Tongue (tissue), 2 donors: ENCODE measurements around the gene FOXP4. TPM values are rescaled to one million over a fixed set of nuclear protein-coding genes. Genes with fewer than 3 reads are reported as not detected.

Source experiments
- DNase-seq: peaks from one replicate; pipeline ENCODE4 v3.0.0-alpha.2; 2015
- total RNA-seq: library from RNA; depleted of rRNA; stranded (reverse); fragments of >200 nt; gene quantifications from one replicate; pipeline ENCODE4 v1.2.3, GENCODE V29; 2014

Gene FOXP4
- total RNA-seq, 1 donor from 2014 or later = 4.1 TPM

DNA sequence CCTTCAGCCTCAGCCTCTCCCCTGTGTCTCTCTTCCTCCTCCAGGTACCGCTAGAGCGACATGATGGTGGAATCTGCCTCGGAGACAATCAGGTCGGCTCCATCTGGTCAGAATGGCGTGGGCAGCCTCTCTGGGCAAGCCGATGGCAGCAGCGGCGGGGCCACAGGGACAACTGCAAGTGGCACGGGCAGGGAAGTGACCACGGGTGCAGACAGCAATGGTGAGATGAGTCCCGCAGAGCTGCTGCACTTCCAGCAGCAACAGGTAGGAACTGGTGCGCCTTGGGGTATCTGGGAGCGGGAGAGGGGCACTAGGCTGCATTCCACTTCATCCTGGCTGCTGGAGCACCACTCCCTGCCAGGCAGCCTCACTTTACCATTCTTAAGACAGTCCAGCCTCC lies 19.5 kb downstream of the FOXP4 start:
- DNase-seq = no peak

DNA sequence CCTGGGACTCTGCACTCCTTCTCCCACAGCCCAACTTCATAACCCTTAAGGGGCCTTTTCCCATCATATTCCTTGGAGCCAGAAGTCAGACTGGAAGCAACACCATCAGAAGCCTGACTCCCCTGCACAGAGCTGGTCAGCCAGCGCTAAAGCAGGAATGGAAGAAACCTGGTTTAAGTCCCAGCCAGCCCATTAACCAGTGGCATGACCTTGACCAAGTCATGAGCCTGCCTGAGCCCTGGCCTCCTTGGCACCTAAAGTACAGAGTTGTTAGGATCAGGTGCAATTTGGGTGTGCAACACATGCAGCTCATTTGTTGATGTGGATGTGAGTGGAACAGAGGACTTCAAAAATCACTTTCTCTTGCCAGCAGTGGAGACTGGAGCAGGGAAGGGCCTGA lies 20.8 kb downstream of the FOXP4 start:
- DNase-seq = no peak

DNA sequence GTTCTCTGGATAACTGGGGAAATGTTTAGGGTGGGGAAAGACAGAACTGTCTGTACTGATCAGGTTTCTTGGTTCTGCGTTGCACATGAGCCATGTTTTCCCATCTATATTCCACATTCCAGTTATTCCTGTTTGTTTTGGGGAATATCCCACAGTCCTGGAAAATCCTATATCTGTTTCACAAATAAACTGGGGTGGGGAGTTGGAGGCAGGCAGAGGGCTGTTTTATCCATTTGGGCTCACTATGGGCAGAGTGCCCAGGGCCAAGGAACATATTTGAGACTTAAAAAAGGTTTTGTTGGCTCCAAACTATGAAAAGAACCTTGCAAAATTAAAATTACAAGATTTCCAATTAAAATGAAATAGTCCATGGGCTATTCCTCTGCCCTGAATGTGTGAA lies 21.5 kb downstream of the FOXP4 start:
- no peak for DNase-seq

DNA sequence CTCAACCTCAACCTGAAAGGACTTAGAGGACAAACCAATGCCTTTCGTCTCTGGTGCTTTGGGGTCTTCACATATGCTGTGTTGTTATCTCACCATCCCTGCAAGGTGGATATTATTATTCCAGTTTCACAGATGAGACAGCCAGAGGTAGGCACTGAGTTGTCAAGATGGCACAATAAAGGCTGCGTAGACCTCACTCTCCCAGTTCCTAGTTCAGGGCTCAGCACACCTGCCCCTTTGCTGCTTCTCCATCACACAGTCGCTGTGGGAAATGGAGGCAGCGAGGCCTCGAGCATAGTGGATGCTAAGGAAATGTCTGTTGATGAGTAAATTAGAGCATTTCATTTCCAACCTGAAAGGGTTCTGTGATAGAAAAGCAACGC lies 22.0 kb downstream of the FOXP4 start:
- no peak for DNase-seq

DNA sequence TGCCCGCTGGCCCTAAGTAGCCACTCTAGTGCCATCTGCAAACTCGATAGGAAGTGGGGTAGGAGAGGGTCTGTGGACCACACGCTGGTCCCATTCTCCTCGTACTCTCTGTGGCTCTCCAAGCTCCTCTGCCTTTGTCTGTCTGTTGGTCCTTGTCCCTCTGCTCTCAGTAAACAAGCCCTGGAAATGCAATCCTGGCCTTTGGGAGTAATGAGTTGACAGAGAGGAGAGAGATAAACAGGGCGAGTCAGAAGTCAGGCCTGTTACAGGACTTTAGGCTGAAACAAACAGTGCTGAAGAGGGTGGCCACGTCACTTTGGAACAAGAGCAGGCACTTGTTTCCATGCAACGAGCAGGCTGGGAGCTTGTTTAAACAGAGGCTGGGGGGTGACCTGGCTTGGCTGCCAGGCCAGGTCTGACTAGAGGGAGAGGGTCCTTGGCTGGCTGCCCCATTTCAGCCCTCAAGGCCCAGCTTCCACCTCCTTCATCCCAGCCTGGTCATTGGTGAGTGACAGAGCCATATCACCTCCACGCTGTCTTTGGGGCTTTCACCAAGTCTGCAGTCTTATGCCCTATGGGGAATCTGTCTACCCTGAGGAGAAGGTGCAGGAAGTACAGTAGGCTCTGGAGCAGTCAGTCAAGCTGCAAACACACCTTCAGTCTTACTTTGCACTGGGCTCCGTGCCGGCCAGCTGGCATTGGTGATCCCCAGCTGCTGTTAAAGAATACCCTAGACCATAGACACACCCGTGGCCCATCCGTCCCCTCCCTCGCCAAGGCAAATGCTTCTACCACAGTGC lies 22.6 kb downstream of the FOXP4 start:
- peak; percentile 57 for DNase-seq

DNA sequence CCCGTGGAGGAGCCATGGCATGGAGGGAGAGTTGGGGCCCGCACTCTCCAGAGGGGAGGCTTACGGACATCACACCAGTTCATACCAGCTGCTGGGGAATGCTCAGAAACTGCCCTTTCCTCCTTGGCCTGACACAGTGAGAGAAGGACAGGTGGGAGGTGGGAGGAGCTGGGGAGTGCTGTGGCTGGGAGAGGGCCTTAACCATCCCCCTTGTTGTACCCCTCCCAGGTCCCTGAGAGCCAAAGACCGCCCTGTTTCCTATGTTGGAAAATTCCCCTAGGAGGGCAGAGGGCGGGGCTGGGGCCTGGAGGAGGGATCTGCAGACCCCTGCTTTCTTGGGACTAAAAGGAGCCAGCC lies 24.1 kb downstream of the FOXP4 start:
- peak; percentile 54 for DNase-seq

DNA sequence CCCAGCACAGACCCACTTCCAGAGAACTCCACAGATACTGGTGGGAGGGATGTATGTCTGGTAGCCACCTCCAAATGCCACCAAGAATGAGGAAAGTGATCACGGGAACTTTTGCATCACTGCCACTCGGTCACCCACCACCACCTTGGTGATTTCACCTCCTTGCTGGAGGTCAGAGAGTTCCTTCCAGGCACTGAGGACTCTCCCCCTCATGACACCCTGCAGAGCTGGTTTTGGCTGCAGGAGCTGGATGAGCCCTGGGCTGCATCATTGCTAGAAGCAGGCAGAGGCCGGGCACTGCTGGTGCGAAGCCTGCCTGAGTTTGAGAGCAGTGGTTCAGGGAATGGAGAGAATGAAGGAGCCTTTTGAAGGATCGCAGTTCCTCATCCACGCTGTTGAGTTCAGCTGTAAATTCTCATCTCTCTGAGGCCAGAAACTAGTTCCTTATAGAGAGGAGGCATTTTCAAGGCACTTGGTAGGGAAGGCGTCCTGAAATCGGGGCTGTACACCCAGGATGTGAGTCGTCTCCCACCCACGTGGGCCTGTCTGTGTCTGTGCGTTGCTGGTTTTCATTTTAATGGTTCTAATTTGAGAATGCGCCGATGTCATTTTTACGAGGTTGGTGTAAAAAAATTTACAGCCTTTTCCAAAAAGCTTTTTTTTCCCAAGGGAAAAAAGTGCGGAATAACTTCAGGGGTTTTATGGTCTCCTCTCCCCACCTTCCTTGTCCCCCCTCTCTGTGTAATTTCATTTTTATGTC lies 25.0 kb downstream of the FOXP4 start:
- DNase-seq = no peak

DNA sequence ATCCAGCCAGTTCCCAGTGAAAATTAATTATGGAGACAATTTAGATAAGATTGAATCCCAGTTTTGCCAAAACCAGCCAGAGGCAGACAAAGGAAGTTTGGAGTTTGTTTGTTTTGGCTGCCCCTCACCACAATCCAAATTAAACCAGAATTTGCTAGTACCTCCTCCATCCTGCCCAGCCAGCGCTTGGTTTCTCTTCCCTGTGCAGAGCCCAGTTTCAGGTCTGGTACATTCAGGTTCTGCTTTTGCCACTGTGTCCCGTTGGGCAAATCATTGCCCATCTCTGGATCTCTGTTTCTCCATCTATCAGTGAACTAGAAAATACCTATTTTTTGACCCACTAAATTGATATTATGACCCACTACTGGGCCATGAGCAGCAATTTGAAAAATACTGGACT lies 26.4 kb downstream of the FOXP4 start:
- DNase-seq = no peak

DNA sequence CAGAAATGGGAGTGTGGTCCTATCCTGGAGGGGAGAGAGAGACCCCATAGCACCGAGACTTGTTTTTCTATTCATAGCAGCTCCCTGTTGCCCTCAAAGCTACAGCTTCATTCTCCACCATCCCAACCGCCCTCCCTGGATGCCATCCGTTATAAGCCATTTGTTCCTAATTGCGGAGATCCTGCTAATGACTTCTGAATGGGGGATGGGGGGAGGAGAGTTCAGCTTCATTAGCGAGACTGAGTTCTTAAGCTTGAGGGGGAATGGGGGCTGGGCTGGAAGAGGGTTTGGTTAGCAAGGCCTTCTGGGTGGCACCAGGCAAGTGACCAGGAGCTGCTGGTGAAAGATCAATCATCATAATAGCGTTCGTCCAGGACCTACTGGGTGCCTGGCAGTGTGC lies 27.1 kb downstream of the FOXP4 start:
- DNase-seq = no peak

DNA sequence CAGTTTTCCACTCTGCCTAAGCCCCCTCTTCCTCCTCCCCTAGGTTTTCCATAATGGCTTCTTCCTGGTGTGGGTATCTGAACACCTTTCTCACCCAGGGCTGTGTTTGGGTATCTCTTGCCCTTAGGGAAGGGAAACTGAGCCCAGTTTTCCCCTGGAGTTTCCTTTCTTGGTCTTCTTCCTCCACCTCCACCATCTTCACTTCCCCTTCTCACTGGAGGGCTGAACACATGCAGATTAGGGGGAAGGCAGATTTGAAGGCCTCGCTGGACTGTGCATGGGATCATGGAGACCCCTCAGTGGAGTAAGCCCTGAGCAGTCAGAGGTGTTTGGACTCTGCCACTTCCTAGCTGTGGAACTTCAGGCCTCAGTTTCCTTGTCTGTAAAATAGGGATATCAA lies 27.8 kb downstream of the FOXP4 start:
- no peak for DNase-seq

DNA sequence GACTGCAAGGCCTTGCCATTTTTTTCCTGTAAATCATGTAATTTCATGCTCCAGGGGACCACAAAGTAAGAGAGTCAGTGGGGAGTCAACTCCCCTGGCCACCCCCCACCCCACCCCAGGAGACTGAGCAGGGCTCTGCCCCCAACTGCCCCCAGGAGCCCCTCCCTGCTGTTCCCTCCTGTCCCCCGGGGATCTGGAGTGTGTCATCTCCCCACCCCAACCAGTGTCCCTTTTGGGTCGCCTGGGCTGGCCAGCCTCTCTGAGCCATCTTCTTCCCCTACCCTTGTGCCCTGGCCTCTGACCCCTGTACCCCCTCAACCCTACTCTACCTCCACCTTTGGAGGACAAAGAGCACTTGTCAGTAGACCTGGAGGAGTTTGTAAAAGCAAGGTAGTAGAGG lies 29.4 kb downstream of the FOXP4 start:
- no peak for DNase-seq

DNA sequence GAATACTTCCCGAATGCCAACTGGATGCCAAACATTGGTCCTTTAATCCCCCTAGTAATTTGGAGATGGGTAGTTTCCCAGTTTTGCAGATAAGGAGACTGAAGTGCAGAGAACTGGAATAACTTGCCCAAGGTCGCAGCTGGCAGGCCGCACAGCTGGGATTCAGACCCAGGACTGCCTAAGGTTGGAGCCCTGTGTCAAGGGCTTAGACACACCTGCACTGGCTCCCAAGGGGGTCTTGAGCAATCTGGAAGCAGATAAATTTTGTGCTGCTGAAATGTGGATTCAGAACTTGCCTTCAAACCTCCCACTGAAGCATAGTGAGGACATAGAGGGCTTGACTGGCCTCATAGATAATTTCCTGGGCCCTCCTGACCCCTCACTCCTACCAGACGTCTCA lies 30.5 kb downstream of the FOXP4 start:
- DNase-seq = no peak

DNA sequence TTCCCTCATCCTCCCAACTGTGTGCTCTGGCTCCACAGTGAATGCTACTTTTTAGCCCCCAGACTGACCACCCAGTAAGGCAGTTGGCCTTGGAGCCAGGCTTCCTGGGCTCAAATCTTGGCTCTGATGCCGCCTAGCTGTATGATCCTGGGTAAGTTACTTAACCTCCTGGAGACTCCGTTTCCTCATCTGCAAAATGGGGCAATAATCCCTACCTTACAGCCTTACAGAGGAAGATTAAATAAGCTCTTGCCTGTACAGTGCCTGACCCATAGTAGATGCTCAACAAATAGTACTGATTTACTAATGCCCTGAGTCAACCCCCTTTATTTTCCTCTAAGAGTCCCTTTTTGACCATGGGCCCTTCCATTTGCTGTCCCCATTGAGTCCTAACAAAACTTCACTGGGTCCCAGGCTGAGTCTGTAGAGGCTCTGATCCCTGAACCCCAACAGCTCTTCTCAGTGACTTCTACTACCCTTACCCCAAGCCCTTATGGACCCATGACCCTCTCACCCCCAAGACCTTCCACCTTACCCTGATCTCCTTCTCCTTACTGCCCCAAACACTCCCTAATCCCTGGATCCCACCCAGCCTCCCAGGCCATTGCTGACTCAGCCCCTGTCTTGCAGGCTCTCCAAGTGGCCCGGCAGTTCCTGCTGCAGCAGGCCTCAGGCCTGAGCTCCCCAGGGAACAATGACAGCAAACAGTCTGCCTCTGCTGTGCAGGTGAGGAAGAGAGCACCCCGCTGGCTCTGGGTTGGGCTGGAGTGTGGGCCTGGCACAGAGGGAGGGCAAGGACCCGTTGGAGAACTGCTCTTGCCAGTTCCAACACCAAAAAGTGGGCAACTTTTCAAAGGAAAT lies 31.4 kb downstream of the FOXP4 start:
- DNase-seq = no peak

DNA sequence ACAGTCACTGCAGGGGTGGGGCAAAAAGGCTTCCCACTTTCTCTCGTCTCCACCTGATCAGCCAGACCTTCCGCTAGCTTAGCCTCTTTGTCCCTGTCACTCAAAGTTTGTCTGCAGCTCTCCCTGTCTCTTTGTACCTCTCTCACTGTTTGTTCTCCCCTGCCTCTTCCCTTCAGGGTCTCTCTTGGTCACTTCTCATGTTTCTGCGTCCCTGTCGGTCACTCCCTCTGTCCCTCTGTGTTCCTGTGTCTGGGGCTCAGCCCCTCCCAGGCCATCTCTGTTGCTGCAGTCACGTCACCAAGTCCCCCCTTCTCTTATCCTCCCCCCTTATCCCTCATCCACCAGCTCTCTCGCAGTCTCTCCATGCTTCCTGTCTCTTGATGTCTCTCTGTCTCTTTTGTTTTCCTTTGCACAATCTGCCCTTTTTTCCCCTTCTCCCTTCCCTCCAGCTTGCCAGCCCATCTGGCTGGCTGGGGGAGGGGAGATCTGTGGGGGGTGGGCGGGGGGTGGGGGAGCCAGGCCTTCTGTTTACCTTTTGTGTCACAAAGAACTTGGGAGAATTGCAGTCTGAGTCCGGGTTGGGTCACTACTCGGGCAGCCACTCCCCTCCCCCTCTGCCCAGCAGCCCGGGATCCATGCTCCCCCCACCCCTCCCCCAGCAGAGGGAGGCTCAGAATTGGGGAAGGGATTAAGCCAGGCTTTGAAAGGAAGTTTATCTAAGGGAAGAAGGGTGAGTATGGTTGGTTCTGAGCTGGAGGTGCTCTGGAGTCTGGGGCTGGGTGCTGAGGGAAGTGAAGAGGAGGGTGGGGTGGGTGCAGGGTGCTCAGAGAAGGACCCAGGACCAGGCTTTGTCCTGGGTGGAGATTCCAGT lies 32.3 kb downstream of the FOXP4 start:
- DNase-seq = peak; percentile 63

DNA sequence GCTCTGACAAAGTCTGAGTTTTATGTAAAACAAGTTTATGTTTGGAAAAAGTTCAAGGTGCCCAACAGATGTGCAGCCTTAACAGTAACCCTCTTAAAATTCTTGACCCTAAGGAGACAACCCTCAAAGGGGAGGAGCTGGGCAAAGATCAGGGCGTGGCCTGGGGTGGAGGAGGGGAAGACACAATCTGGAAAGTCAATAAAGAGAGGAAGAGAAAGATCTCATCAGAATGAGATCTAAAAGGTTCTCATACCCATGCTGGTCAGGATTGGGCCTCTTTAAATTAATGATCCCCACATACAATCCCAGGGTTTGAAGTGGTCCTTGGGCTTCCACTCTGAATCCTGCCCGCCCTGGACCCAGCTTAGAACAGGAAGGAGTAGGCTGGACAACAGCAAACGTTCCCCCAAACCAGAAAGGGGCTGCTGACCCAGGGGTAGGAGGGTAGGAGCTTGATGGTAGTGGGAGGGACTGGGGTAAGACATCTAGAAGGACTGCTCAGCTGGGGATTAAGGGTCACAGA lies 33.0 kb downstream of the FOXP4 start:
- DNase-seq = no peak

DNA sequence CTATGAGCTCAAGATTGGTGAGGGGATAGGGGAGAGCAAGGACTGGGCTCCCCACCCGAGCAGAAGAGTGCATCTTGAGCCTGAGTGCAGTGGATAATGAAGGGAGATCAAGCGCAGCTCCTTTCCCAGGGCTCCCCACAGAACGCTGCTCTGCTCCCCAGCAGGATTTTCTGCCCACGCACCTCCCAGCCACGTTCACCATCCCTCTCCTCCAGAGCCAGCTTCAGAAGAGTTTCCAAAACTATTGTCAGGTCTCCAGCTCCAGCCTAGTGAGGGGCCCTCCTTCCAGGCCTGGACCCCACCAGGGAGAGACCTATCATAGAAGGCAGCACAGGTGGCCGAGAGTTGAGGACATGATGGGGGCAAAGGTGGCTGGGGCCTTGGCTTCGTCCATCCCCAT lies 34.5 kb downstream of the FOXP4 start:
- DNase-seq = no peak

DNA sequence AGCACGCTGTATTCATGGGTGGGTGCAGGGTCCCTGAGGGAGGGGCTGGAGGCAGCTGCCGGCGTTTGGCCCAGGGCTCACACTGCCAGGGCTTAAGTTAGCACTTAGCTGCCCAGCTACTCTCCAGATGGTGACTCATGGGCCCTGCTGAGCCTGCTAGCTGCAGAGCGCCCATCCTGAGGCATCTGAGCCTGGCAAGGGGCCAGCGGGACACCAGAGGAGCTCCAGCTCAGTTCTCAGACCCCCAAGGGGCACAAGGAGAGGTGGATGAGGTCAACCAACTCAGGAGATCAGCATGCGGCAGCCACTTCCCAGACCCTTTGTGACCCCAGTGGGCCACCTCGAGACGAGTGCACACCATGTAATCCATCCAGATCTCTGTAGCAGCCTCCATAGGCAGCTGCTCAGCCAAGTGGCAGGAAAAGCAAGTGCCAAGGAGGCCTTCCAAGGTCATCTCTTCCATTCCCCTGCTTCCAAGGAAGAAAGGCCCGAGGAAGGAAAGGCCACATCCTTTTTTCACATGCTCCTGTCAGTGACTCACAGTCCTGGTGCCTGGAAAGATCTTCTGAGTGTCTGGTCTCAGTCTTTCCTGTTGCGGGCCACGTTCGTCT lies 35.3 kb downstream of the FOXP4 start:
- peak; percentile 84 for DNase-seq

DNA sequence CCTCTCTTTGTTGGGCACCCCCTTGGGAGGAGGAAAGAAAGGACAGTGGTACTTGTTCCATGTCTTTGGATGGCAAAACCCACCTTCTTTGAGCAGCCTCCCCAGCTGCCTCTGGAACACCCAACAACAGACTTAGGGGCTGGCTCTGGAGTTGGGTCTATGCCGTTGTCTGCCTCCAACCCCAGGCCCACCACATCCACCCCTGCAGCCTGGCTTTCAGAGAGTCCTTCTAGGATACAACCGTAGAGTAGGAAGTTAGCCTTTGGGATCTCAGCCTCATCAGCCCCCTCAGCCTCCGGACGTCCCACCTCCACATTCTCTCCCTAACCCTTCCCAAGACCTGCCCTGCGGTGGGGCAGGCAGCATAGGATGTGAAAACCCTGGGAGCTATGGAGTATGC lies 36.4 kb downstream of the FOXP4 start:
- no peak for DNase-seq

DNA sequence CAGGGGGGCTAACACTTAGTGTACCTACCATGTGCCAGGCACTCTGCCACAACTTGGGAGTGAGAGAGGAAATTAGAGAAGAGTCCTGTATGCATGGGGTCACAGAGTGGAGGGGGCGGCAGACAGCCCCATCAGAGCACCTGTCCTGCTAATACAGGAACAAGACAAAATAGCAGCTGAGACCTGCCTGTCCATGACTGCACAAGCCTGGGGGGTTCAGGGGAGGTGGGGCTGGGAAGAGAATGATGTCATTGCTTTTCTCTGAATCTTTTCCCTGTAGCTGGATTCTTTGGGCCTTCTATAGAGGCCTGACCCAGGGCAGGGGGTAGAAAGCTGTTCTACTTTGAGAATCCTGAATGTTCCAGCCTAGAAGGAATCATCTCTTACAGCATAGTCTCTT lies 37.4 kb downstream of the FOXP4 start:
- DNase-seq = peak; percentile 65

DNA sequence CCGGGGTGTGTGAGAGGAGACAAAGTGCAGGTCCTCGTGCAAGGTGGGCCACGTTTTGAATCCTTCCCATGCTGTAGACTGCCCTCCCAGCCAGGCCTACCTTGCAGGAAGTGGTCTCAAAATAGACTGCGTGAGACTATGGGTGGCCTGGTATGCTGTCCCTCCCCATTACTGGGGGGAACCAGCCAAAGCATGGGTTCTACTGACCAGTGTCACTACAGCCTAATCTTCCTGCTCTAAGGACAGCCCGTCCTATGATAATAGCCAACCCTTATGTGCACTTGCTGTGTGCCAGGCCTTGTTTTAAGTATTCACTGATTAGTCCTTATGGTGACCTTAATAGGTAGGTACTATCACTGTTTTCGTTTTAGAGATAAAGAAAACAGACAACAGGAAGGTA lies 38.0 kb downstream of the FOXP4 start:
- DNase-seq = no peak

DNA sequence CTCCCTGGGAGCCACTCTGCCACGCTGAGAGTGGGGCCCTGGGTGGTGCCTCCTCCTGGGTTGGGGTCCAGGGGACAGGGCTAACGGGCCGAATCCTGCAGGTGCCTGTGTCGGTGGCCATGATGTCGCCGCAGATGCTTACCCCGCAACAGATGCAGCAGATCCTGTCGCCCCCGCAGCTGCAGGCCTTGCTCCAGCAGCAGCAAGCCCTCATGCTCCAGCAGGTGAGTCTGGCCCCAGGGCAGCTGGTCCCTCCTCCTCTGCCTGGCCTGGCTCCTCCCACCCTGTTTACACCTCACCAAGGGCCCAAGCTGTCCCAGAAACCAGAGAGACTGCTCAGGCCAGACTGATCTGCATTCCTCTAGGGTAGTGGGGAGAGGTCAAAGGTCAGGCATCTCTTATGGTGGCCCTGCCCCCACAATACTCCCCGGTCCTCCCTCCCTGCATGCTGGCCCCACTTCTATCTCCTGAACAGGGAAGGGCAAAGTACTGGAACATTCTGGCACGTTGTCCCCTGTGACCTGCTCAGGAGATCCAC lies 38.6 kb downstream of the FOXP4 start:
- DNase-seq = no peak
